ENCODE results near the gene FSTL5.

DNA sequence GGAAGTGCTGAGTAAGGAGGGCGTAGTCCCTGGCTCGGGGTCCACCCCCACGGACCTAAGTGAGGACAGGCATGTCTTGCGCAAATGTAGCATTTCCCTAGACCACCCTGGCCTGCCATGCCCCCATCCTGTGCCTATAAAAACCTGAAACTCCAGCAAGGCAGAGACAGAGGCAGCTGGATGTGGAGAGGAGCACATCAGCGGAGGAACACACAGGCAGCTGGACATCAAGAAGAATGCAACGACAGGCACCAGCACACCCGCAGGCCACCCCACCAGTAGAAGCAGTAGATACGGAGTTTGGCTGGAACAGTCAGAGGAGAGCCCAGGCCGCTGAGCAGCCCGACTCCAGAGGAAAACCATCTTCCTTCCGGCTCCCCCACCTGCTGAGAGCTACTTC, 345.9 kb downstream of the FSTL5 start:
- TF ChIP-seq CTCF (IDR thresholded peaks at IDR 0.05; ENCODE audit: low read depth, low read length, poor library complexity, severe bottlenecking) (no peak), EZH2phosphoT487 (IDR thresholded peaks at IDR 0.05; ENCODE audit: borderline replicate concordance, low read length) (no peak)

Measured in DOHH2 (cell line).